ENCODE measurements around the gene FAHD2B.

GRCh38 chr2:97068074-97068473 is 26.6 kb downstream of the FAHD2B start:
- TF ChIP-seq EZH2 (IDR thresholded peaks at IDR 0.05; ENCODE audit: borderline replicate concordance, insufficient read depth, low read length, poor library complexity, severe bottlenecking): no peak
- TF ChIP-seq, protein P1, sequence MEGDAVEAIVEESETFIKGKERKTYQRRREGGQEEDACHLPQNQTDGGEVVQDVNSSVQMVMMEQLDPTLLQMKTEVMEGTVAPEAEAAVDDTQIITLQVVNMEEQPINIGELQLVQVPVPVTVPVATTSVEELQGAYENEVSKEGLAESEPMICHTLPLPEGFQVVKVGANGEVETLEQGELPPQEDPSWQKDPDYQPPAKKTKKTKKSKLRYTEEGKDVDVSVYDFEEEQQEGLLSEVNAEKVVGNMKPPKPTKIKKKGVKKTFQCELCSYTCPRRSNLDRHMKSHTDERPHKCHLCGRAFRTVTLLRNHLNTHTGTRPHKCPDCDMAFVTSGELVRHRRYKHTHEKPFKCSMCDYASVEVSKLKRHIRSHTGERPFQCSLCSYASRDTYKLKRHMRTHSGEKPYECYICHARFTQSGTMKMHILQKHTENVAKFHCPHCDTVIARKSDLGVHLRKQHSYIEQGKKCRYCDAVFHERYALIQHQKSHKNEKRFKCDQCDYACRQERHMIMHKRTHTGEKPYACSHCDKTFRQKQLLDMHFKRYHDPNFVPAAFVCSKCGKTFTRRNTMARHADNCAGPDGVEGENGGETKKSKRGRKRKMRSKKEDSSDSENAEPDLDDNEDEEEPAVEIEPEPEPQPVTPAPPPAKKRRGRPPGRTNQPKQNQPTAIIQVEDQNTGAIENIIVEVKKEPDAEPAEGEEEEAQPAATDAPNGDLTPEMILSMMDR (IDR thresholded peaks at IDR 0.05; ENCODE audit: poor library complexity, severe bottlenecking): no peak
- no peak for TF ChIP-seq EP300 (conservative IDR thresholded peaks at IDR 0.05; ENCODE audit: poor library complexity, severe bottlenecking)
